Ectodermal cell (in vitro differentiated cells): ENCODE results near the gene CCSER1.
"Not testable (repeated sequence)": the region's sequence is repeated elsewhere in the genome, so short reads cannot be mapped to it uniquely, and the experiment has no call there.

ENCODE experiments used
- H3K27ac ChIP-seq: 2 replicates; pipeline ENCODE4 v1.7.0; 2013; ENCODE audit warnings: mild to moderate bottlenecking, low read depth, low read length; ENCODE audit not compliant: insufficient read depth, poor library complexity, severe bottlenecking
- H3K27me3 ChIP-seq: 2 replicates; pipeline ENCODE4 v1.7.0; 2013; ENCODE audit warnings: mild to moderate bottlenecking, low read length; ENCODE audit not compliant: insufficient read depth, control insufficient read depth, poor library complexity, severe bottlenecking
- H3K36me3 ChIP-seq: one replicate; pipeline ENCODE4 v1.7.0; 2013; ENCODE audit warnings: low read length; ENCODE audit not compliant: control insufficient read depth, insufficient read depth
- H3K4me1 ChIP-seq: one replicate; pipeline ENCODE4 v1.7.0; 2013; ENCODE audit warnings: low read length; ENCODE audit not compliant: control insufficient read depth, insufficient read depth
- H3K4me3 ChIP-seq: 2 replicates; pipeline ENCODE4 v1.7.0; 2013; ENCODE audit warnings: low read depth, low read length, control low read depth; ENCODE audit not compliant: insufficient read depth
- H3K9me3 ChIP-seq: 2 replicates; pipeline ENCODE4 v1.7.0; 2013; ENCODE audit warnings: mild to moderate bottlenecking, low read length, moderate library complexity; ENCODE audit not compliant: control insufficient read depth
- WGBS, 2 experiments: methylation state at CpG; one replicate each; pipeline ENCODE4 v1.1.7; 2013; ENCODE audit warnings: missing lambda C conversion rate in 2 of 2; 5-methylcytosine and 5-hydroxymethylcytosine counted together

CCSER1 gene

GRCh38 chr4:91094220-91094619, 967.0 kb downstream of the CCSER1 start:
- not testable (repeated sequence) for H3K9me3 ChIP-seq, H3K4me1 ChIP-seq, H3K27ac ChIP-seq, H3K27me3 ChIP-seq, H3K4me3 ChIP-seq, H3K36me3 ChIP-seq
- 95 to 96% methylated on average over 5 of the region's 5 CpGs for WGBS, 2 experiments

GRCh38 chr4:91099666-91100065, 972.5 kb downstream of the CCSER1 start:
- Histone ChIP-seq H3K9me3 (peaks cover 2% of the 10 kb centered on the region), H3K27me3 (no peaks in the 10 kb centered on the region), H3K4me1 (no peaks in the 10 kb centered on the region), H3K36me3 (no peaks in the 10 kb centered on the region), H3K27ac (no peak overlapping the region), H3K4me3 (no peak overlapping the region)

- WGBS, 2 experiments: 97% methylated on average over 3 of the region's 3 CpGs
- Histone ChIP-seq H3K4me1 (no peaks in the 10 kb centered on the region), H3K9me3 (peaks cover 2% of the 10 kb centered on the region), H3K27ac (no peak overlapping the region), H3K27me3 (no peaks in the 10 kb centered on the region), H3K4me3 (no peak overlapping the region), H3K36me3 (no peaks in the 10 kb centered on the region)
These were observed 981.6 kb downstream of the CCSER1 start for GRCh38 chr4:91108751-91109150.

GRCh38 chr4:91111556-91111955, 984.4 kb downstream of the CCSER1 start:
- Histone ChIP-seq H3K27me3 (no peaks in the 10 kb centered on the region), H3K27ac (no peak overlapping the region), H3K4me3 (no peak overlapping the region), H3K36me3 (no peaks in the 10 kb centered on the region), H3K4me1 (no peaks in the 10 kb centered on the region), H3K9me3 (no peaks in the 10 kb centered on the region)
- WGBS, 2 experiments: 100% methylated on average over 1 of the region's 1 CpG; no CpG with 5 or more reads in 1 of the 2 experiments

- no peaks in the 10 kb centered on the region for H3K9me3 ChIP-seq
- no peak overlapping the region for H3K4me3 ChIP-seq
- no peaks in the 10 kb centered on the region for H3K27me3 ChIP-seq
- no peak overlapping the region for H3K27ac ChIP-seq
- no peaks in the 10 kb centered on the region for H3K4me1 ChIP-seq
- 73 to 100% methylated on average over 2 to 4 of the region's 4 CpGs for WGBS, 2 experiments
- no peaks in the 10 kb centered on the region for H3K36me3 ChIP-seq
These were observed 986.0 kb downstream of the CCSER1 start for GRCh38 chr4:91113130-91113706.

- Histone ChIP-seq H3K9me3 (no peaks in the 10 kb centered on the region), H3K36me3 (no peaks in the 10 kb centered on the region), H3K27ac (peak overlapping the region; percentile 12), H3K4me3 (no peak overlapping the region), H3K4me1 (no peaks in the 10 kb centered on the region), H3K27me3 (no peaks in the 10 kb centered on the region)
- 66 to 84% methylated on average over 2 of the region's 4 CpGs for WGBS, 2 experiments
These were observed 987.2 kb downstream of the CCSER1 start for GRCh38 chr4:91114386-91114785.

GRCh38 chr4:91116861-91117260, 989.7 kb downstream of the CCSER1 start:
- Histone ChIP-seq H3K4me1 (no peaks in the 10 kb centered on the region), H3K4me3 (no peak overlapping the region), H3K27ac (no peak overlapping the region), H3K27me3 (no peaks in the 10 kb centered on the region), H3K36me3 (no peaks in the 10 kb centered on the region), H3K9me3 (no peaks in the 10 kb centered on the region)

GRCh38 chr4:91118597-91118996, 991.4 kb downstream of the CCSER1 start:
- Histone ChIP-seq H3K4me3 (no peak overlapping the region), H3K36me3 (no peaks in the 10 kb centered on the region), H3K27ac (no peak overlapping the region), H3K9me3 (no peaks in the 10 kb centered on the region), H3K27me3 (no peaks in the 10 kb centered on the region), H3K4me1 (no peaks in the 10 kb centered on the region)

GRCh38 chr4:91123742-91124141, 996.5 kb downstream of the CCSER1 start:
- no peaks in the 10 kb centered on the region for H3K27me3 ChIP-seq
- no peak overlapping the region for H3K27ac ChIP-seq
- no peaks in the 10 kb centered on the region for H3K36me3 ChIP-seq
- no peak overlapping the region for H3K4me3 ChIP-seq
- no peaks in the 10 kb centered on the region for H3K9me3 ChIP-seq
- H3K4me1 ChIP-seq: no peaks in the 10 kb centered on the region

GRCh38 chr4:91127192-91127591, 1000.0 kb downstream of the CCSER1 start:
- no peak overlapping the region for H3K27ac ChIP-seq
- H3K36me3 ChIP-seq: no peaks in the 10 kb centered on the region
- H3K4me1 ChIP-seq: no peaks in the 10 kb centered on the region
- H3K4me3 ChIP-seq: no peak overlapping the region
- no peaks in the 10 kb centered on the region for H3K9me3 ChIP-seq
- WGBS, 2 experiments: 85 to 92% methylated on average over 2 of the region's 2 CpGs
- H3K27me3 ChIP-seq: no peaks in the 10 kb centered on the region

- no peaks in the 10 kb centered on the region for H3K9me3 ChIP-seq
- H3K27ac ChIP-seq: no peak overlapping the region
- 20 to 29% methylated on average over 1 of the region's 1 CpG for WGBS, 2 experiments
- H3K36me3 ChIP-seq: no peaks in the 10 kb centered on the region
- no peaks in the 10 kb centered on the region for H3K27me3 ChIP-seq
- no peak overlapping the region for H3K4me3 ChIP-seq
- no peaks in the 10 kb centered on the region for H3K4me1 ChIP-seq
These were observed 1000.6 kb downstream of the CCSER1 start for GRCh38 chr4:91127831-91128230.
